ENCODE data around the gene RXRA. TPM values are rescaled to one million over a fixed set of nuclear protein-coding genes. Genes with fewer than 3 reads are reported as not detected.
"Not testable (repeated sequence)": the region's sequence is repeated elsewhere in the genome, so short reads cannot be mapped to it uniquely, and the experiment has no call there.

The RXRA gene
- total RNA-seq, 1 donor from 2014 or later = 14.4 TPM

DNA sequence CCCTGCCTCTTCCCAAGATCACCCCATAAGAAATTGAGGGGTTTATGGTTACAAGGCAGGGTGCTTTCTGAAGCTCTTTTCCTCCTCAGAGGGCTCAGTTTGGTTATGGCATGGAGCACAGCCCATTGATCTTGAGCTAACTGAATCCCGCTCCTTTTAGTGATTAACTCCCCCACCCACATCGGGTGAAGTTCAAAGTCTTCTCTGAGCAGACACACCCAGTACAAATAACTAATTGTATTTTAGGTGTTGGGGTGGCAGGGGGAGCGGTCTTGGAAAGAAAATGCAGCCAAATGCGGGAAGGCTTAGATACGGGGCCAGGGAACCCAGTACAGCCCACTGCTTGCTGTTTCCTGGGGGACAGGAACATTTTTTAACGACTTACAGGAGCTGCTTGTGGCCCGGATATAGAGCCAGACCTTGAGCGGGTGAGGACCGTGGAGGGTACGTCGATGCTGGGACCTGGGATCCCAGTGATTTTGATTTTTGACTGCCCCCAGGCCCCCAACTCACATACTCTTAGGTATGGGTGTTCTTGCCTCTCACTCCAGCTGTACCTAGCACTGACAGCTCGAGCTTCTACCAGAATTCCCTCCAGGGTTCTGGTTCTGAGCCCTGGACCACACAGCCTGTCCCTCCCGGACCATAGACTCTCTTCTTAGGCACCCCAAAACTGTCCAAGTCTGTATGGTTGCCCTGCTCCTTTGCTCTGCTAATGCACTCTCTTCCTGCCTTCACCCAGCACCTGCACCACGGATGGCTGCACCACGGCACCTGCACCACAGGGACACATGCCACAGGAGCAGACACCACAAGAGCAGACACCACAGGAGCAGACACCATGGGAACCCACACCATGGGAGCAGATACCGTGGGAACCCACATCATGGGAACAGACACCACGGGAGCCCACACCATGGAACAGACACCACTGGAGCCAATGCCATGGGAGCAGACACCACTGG is 18.3 kb upstream of the RXRA start:
- DNase-seq (ENCODE audit: low read depth, low spot score) = no peak

GRCh38 chr9:134308639-134309220 is 17.5 kb upstream of the RXRA start:
- DNase-seq (ENCODE audit: low read depth, low spot score) = not testable (repeated sequence)

DNA sequence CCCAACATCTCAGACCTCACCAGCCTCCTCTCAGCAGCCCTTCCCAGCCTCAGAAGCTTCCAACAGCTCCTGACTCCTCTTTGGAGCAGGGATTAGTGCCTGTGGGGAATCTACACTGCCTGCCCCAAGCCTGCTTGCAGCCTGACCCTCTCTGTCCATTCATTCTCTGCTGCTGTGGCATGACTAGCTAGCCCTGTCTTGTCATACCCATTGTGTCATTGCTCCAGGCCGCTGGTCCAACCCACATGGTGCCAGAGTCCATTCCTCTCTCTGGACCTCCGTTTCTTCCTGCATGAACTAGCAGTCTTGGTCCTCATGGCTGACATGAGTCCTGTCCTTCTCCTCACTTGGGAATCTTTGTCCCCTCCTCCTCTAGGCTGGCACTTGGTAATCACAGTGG is 12.8 kb upstream of the RXRA start:
- DNase-seq (ENCODE audit: low read depth, low spot score) = no peak

GRCh38 chr9:134314039-134314949 is 12.0 kb upstream of the RXRA start:
- no peak for DNase-seq (ENCODE audit: low read depth, low spot score)

DNA sequence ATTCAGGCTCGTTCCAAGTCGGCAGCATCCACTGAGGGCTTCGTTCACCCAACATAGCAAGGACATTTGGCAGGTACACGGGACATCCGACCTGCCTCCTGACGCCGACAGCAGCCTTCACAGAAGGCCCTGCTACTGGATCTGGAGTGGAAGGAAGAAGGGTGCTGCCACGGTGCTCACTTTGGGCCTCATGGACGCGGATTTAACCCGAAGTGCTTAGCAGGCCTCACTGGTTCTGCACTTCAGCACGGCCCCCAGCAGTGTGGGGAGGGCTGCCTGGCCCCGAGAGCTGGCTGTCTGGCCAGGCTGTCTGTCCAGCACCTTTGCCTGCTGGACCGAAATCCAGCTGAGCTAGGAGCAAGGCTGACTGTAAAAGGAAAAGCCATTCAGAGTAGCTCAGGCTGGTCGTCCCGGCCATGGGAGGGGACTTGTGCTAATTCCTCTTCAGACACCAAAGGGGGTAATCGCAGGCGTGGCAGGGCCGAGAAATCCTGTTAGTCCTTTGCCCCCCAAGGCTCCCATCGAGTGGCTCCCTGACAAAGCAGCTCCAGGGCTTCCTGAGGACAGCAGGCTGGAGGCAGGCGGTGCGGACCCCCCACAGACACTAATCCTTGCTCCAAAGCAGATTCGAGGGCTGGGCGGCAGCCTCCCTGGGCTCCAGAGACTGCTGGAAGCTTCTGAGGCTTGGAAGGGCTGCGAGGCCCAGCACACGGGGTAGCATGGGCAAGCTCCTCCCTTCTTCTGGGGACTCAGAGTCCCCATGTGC is 11.1 kb upstream of the RXRA start:
- DNase-seq (ENCODE audit: low read depth, low spot score) = no peak

DNA sequence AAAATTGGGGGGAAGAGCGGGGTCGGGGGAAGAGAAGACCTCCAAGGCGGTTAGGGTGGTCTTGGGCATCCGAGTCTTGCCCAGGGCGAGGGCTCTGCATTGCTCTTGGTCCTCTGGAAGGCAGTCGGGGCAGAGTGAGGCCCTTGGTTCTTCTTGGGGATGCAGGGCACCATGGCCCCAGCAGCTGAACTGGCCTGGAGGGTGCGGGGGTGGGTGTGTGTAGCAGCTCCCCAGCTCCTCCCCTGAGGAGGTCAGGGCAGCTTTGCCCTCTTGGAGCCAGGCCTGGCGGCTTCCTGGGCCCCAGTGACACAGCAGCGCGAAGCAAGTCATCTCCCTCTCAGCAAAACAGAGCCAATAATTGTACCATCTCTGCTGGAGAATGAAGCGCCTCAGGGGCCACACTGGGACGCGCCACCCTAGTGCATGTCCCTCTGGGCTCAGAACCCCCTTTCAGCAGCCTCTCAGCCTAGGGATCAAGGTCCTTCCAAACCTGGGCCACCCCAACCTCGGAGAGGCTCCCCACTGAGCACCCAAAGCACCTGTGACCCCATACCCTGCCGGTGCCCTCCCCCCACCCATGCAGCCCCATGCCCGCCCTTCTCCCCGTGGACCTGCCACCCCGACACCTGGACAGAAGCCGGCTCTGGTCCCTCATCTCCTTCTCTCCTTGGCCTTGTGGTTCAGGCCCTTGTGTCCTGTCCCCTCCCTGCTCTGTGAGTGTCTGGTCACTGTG is 10.4 kb upstream of the RXRA start:
- DNase-seq (ENCODE audit: low read depth, low spot score) = no peak

DNA sequence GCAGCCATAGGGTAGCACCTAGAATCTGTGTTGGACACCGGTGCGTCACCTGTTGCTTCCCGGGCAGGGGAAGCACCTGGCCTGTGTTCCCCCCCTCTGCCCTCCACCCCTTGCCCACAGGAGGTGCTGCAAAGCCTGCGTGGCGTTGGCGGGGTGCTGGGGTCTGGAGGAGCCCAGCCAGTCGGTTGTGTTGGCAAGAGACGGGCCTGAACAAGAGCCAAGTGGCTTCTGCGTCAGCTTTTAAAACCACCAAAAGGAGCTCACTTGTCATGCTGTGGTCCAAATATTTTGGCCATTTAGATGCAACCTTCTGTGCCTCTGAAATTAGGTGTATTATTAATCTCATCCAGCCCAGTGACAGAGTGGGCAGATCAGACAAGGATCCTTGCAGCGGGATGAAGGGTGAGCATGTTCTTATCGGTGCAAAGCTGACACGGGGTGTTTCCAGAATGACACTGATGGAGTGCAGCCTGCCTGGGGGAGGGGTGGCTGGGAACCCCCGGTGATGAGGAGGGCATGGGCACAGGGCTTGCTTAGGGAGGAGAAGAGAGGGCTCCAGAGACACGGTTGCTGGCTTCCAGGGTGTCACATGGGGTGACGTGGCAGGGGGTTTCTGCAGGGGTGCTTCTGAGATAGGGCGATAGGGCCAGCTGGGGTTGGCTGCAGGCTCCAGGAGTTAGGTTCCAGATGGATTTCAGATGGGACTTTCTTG is 9.7 kb upstream of the RXRA start:
- no peak for DNase-seq (ENCODE audit: low read depth, low spot score)

DNA sequence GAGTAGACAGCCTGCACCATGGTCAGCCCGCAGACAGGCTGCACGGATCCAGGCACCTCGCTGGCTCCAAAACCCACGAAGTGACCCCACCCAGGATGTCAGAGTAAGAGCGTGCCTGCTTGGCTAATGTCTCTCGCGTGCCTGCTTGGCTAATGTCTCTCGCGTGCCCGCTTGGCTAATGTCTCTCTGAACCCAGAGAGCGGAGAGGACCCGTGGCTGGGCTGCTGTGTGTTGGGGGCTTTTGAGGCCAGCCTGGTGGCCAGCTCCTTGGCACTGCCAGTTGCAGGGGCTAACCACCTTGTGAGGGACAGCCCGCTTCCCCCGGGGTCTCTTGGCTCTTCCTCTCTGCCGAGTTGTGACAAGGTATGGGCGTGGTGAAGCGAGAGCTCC is 8.9 kb upstream of the RXRA start:
- DNase-seq (ENCODE audit: low read depth, low spot score) = no peak

- DNase-seq (ENCODE audit: low read depth, low spot score) = no peak
Observed at GRCh38 chr9:134317790-134318414, 8.4 kb upstream of the RXRA start.

GRCh38 chr9:134318481-134318891 is 7.8 kb upstream of the RXRA start:
- no peak for DNase-seq (ENCODE audit: low read depth, low spot score)

DNA sequence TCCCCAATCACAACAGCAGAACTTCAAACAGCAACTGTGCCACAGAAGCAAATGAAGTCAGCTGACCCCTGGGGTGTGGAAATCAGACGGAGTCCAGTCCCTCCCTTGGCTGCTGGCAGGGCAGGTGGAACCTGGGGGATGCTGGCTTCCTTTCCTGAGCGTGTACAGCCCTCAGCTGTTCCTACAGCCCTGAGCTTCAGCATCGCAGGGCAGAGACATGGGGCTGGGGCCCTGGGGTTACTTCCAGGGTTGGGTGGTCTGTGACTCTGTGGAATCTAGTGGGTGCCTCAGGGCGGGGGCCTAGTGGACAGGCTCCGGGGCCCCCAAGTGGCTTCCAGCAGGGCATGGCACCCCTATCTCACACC is 7.3 kb upstream of the RXRA start:
- DNase-seq (ENCODE audit: low read depth, low spot score) = no peak

GRCh38 chr9:134319306-134320125 is 6.7 kb upstream of the RXRA start:
- DNase-seq (ENCODE audit: low read depth, low spot score) = no peak

DNA sequence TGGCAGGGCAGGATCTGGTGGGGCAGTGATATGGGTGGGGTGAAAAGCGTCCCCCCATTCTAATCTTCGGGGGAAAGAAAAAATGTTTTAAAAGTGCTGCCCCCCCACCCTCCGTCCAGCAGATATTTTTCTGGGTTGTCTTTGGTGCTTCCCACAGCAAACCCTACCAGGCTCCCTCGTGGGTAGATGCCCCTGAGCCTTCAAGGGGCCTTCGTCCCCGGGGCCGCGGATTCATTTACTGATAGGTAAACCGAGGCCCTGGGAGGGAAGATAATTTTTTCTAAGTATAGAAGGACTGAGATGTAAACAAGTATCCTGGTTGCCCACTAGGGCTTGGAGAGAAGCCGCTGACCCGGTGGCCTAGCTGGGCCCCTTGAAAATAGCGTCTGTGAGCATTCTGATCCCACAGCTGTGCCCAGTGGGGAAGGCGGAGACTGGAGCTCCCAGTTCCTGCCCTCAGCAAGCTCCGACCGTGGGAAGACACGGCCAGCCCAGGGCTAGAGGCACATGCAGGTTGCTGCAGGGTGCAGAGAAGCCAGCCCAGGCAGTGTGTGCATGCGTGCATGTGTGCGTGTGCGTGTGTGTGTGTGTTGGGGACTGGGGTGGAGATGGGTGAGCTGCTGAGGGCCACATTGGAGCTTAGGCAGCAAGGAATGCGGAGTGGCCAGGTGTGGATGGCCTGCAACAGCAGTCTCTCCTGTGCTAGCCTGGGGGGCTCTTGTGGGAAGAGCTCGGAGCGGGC is 6.0 kb upstream of the RXRA start:
- DNase-seq (ENCODE audit: low read depth, low spot score) = no peak

DNA sequence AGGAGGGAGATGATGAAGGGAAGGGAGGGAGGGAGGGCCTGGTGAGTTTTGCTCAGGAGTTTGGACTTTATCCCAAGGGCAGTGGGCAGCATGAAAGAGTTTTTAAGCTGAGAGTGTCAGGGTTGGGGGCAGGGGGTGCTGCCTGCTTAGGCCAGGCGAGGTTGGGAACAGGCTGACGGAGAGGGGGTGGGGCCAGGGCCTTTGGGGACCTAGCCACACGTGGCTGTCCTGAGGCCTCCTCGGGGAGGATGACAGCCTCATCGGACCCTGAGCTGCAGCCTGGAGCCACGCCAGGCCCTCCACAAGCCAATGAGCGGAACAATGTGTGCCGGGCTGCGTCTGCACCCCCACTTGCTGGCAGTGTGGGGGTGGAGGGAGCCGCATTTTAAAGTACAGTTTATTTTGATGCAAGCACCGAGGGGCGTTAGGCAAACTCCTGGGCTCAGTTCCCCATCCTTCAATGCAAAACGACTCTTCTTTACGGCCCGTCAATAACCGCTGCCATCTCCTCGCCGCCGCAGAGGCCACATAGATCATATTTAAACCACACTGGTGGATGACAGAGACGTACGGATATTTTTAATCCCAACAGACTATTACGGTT is 5.3 kb upstream of the RXRA start:
- DNase-seq (ENCODE audit: low read depth, low spot score) = no peak

GRCh38 chr9:134321531-134321930 is 4.7 kb upstream of the RXRA start:
- DNase-seq (ENCODE audit: low read depth, low spot score) = no peak

GRCh38 chr9:134321946-134322741 is 4.1 kb upstream of the RXRA start:
- no peak for DNase-seq (ENCODE audit: low read depth, low spot score)

All from pulmonary artery endothelial cell (primary cell).